NCI-H2029 treated with DMSO at 0.1 percent for 48 hours (cell line): ENCODE results near the gene TAF11L14.

Experiments used
- DNase-seq: peaks from one replicate; lab custom pipeline; 2025; lab: John Stamatoyannopoulos, UW

TAF11L14 gene

GRCh38 chr5:17679597-17680203 is 45.4 kb downstream of the TAF11L14 start:
- no peak for DNase-seq

GRCh38 chr5:17680737-17681136 is 46.5 kb downstream of the TAF11L14 start:
- no peak for DNase-seq
